ENCODE measurements around the gene EDNRA. TPM values are rescaled to one million over a fixed set of nuclear protein-coding genes. Genes with fewer than 3 reads are reported as not detected.

EDNRA gene
- total RNA-seq, 3 donors from 2014 or later (not counting 1 experiment from before 2014, with no cell fraction given) = not detected

DNA sequence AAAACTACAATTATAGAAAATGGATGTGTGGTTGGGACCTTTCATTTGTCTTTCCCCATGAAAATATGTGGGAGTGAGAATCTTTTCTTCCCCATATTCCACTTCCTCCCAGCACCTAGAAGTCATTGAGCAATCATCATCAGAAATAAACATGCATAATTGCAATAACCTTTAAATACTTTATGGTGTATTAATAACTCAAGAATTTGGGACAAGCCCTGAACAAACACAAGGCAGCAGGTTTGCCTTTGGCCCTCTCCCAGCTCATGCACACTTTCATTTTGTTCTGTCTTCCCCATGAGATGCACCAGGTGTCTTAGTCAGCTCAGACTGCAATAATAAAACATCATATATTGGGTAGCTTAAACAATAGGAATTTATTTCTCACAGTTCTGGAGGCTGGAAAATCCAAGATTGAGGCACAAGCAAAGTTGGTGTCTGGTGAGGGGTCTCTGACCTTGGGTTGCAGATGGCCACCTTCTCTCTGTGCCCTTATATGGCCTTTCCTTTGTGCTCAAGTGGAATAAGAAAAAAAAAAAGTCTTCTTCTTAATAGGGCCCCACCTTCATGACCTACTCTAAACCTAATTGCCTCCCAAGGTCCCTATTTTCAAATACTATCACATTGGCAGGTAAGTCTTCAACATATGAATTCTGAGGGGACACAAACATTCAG lies 101.6 kb downstream of the EDNRA start:
- Histone ChIP-seq H3K9me3 (ENCODE audit: control insufficient read depth, insufficient read depth, low read length) (no peaks in the 10 kb centered on the region), H3K4me1 (ENCODE audit: control insufficient read depth, insufficient read depth, low read length) (no peaks in the 10 kb centered on the region), H3K27me3 (ENCODE audit: control insufficient read depth, insufficient read depth, low read length) (no peaks in the 10 kb centered on the region), H3K36me3 (ENCODE audit: control insufficient read depth, insufficient read depth, low read length) (no peaks in the 10 kb centered on the region), H3K27ac (ENCODE audit: low read length) (no peak overlapping the region), H3K4me3 (ENCODE audit: low read length) (no peak overlapping the region)
- Mint-ChIP-seq H3K27ac (no peak overlapping the region), H3K4me3 (no peak overlapping the region), H3K36me3 (no peaks in the 10 kb centered on the region), H3K27me3 (ENCODE audit: low read depth in 2 of 2) (peaks cover 7 to 12% of the 10 kb centered on the region in 2 donors), H3K9me3 (peaks cover 0 to 2% of the 10 kb centered on the region in 2 donors), H3K4me1 (no peaks in the 10 kb centered on the region)
- ATAC-seq = no peak
- no peak for DNase-seq
- TF ChIP-seq, protein P1, sequence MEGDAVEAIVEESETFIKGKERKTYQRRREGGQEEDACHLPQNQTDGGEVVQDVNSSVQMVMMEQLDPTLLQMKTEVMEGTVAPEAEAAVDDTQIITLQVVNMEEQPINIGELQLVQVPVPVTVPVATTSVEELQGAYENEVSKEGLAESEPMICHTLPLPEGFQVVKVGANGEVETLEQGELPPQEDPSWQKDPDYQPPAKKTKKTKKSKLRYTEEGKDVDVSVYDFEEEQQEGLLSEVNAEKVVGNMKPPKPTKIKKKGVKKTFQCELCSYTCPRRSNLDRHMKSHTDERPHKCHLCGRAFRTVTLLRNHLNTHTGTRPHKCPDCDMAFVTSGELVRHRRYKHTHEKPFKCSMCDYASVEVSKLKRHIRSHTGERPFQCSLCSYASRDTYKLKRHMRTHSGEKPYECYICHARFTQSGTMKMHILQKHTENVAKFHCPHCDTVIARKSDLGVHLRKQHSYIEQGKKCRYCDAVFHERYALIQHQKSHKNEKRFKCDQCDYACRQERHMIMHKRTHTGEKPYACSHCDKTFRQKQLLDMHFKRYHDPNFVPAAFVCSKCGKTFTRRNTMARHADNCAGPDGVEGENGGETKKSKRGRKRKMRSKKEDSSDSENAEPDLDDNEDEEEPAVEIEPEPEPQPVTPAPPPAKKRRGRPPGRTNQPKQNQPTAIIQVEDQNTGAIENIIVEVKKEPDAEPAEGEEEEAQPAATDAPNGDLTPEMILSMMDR (IDR thresholded peaks at IDR 0.05) = no peak
- intact Hi-C loops (cut with micrococcal nuclease) = no loop called here

DNA sequence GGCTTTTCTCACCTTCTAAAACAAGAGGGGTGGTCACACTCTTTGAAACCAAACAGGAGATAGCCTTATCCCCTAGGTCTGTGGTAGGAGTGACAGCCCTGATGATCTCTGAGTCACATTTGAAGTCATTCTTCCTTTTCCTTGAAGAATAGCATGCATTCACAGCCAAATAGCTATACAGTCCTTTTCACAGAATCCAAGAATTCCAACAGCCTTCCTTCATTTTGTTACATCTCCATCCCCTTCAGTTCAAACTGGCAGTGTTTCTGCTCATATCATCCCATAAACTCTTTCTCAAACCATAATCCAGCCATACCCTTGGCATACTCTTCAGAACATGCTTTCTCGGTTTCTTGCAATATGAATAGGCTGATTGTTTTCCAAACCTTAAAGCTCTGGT lies 103.0 kb downstream of the EDNRA start:
- Histone ChIP-seq H3K4me3 (ENCODE audit: low read length) (no peak overlapping the region), H3K36me3 (ENCODE audit: control insufficient read depth, insufficient read depth, low read length) (no peaks in the 10 kb centered on the region), H3K4me1 (ENCODE audit: control insufficient read depth, insufficient read depth, low read length) (no peaks in the 10 kb centered on the region), H3K27me3 (ENCODE audit: control insufficient read depth, insufficient read depth, low read length) (peaks cover 3% of the 10 kb centered on the region), H3K9me3 (ENCODE audit: control insufficient read depth, insufficient read depth, low read length) (no peaks in the 10 kb centered on the region), H3K27ac (ENCODE audit: low read length) (no peak overlapping the region)
- peaks cover 0 to 2% of the 10 kb centered on the region in 2 donors for H3K9me3 Mint-ChIP-seq
- intact Hi-C loops (cut with micrococcal nuclease) = no loop called here
- H3K27ac Mint-ChIP-seq = no peak overlapping the region
- WGBS (ENCODE audit: insufficient coverage) = 88% methylated on average over 1 of the region's 1 CpG
- H3K27me3 Mint-ChIP-seq (ENCODE audit: low read depth in 2 of 2) = peaks cover 7 to 12% of the 10 kb centered on the region in 2 donors
- no peak overlapping the region for H3K4me3 Mint-ChIP-seq
- DNase-seq (no peak), ATAC-seq (no peak)
- no peaks in the 10 kb centered on the region for H3K36me3 Mint-ChIP-seq
- H3K4me1 Mint-ChIP-seq = no peaks in the 10 kb centered on the region
- TF ChIP-seq, protein P1 (IDR thresholded peaks at IDR 0.05) = no peak

DNA sequence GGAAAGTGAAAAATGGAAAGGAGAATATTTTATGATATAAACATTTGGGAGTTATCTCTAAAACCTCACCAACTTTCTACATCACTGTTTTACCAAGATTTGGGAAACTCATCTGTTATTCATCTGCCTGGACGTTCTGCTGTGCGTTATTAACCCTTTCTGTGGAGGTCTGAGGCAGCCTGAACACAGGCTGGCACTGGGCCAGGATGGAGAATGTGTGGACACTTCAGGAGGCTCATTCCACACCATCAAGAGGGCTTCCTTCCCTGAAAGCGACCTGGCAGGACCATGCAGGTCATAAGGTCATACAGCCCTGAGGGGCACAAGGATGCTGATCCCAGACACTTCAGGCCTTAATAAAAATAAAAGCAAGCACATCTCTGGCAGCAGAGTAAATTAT lies 105.1 kb downstream of the EDNRA start:
- ATAC-seq (no peak), DNase-seq (no peak)
- Histone ChIP-seq H3K27ac (ENCODE audit: low read length) (no peak overlapping the region), H3K36me3 (ENCODE audit: control insufficient read depth, insufficient read depth, low read length) (no peaks in the 10 kb centered on the region), H3K4me3 (ENCODE audit: low read length) (no peak overlapping the region), H3K27me3 (ENCODE audit: control insufficient read depth, insufficient read depth, low read length) (peaks cover 3% of the 10 kb centered on the region), H3K9me3 (ENCODE audit: control insufficient read depth, insufficient read depth, low read length) (no peaks in the 10 kb centered on the region), H3K4me1 (ENCODE audit: control insufficient read depth, insufficient read depth, low read length) (no peaks in the 10 kb centered on the region)
- peaks cover 7 to 10% of the 10 kb centered on the region in 2 donors for H3K27me3 Mint-ChIP-seq (ENCODE audit: low read depth in 2 of 2)
- intact Hi-C loops (cut with micrococcal nuclease) = no loop called here
- no peaks in the 10 kb centered on the region for H3K36me3 Mint-ChIP-seq
- no peaks in the 10 kb centered on the region for H3K4me1 Mint-ChIP-seq
- H3K27ac Mint-ChIP-seq = no peak overlapping the region
- WGBS (ENCODE audit: insufficient coverage) = 93% methylated on average over 3 of the region's 3 CpGs
- H3K9me3 Mint-ChIP-seq = no peaks in the 10 kb centered on the region
- H3K4me3 Mint-ChIP-seq = no peak overlapping the region
- TF ChIP-seq, protein P1 (IDR thresholded peaks at IDR 0.05) = no peak

DNA sequence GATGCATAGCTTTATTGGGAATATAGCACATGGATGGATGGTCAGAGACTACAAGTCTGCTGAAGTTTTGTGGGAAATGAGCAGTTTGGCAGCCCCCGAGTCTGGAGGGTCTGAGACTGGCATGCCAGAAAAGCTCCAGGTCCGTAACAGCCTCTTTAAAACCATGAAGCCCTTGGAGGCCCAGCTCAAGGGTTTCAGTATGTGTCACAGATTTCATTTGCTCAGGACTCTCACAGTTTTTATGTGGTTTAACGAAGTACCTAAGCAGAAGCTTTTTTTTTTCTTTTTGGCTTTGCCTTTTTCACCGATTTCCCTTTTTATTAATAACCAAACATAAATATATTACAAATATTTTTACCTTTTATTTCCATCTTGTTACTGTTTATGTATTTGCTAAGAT lies 105.7 kb downstream of the EDNRA start:
- no peaks in the 10 kb centered on the region for H3K4me1 Mint-ChIP-seq
- Histone ChIP-seq H3K9me3 (ENCODE audit: control insufficient read depth, insufficient read depth, low read length) (no peaks in the 10 kb centered on the region), H3K27me3 (ENCODE audit: control insufficient read depth, insufficient read depth, low read length) (peaks cover 3% of the 10 kb centered on the region), H3K27ac (ENCODE audit: low read length) (no peak overlapping the region), H3K36me3 (ENCODE audit: control insufficient read depth, insufficient read depth, low read length) (no peaks in the 10 kb centered on the region), H3K4me3 (ENCODE audit: low read length) (no peak overlapping the region), H3K4me1 (ENCODE audit: control insufficient read depth, insufficient read depth, low read length) (no peaks in the 10 kb centered on the region)
- TF ChIP-seq, protein P1 (IDR thresholded peaks at IDR 0.05) = no peak
- no peaks in the 10 kb centered on the region for H3K36me3 Mint-ChIP-seq
- intact Hi-C loops (cut with micrococcal nuclease) = no loop called here
- ATAC-seq = no peak
- no peak overlapping the region for H3K27ac Mint-ChIP-seq
- WGBS (ENCODE audit: insufficient coverage) = 79% methylated on average over 2 of the region's 4 CpGs
- H3K9me3 Mint-ChIP-seq = no peaks in the 10 kb centered on the region
- DNase-seq = no peak
- peaks cover 11 to 12% of the 10 kb centered on the region in 2 donors for H3K27me3 Mint-ChIP-seq (ENCODE audit: low read depth in 2 of 2)
- H3K4me3 Mint-ChIP-seq = no peak overlapping the region

All from natural killer cell (primary cell).